Ectodermal cell (in vitro differentiated cells): Measurements from ENCODE around the gene ZNF217.
"Not testable (repeated sequence)": the region's sequence is repeated elsewhere in the genome, so short reads cannot be mapped to it uniquely, and the experiment has no call there.

Experiments
- H3K27ac ChIP-seq: 2 replicates; pipeline ENCODE4 v1.7.0; 2013; ENCODE audit warnings: mild to moderate bottlenecking, low read depth, low read length; ENCODE audit not compliant: insufficient read depth, poor library complexity, severe bottlenecking
- H3K27me3 ChIP-seq: 2 replicates; pipeline ENCODE4 v1.7.0; 2013; ENCODE audit warnings: mild to moderate bottlenecking, low read length; ENCODE audit not compliant: insufficient read depth, control insufficient read depth, poor library complexity, severe bottlenecking
- H3K36me3 ChIP-seq: one replicate; pipeline ENCODE4 v1.7.0; 2013; ENCODE audit warnings: low read length; ENCODE audit not compliant: control insufficient read depth, insufficient read depth
- H3K4me1 ChIP-seq: one replicate; pipeline ENCODE4 v1.7.0; 2013; ENCODE audit warnings: low read length; ENCODE audit not compliant: control insufficient read depth, insufficient read depth
- H3K4me3 ChIP-seq: 2 replicates; pipeline ENCODE4 v1.7.0; 2013; ENCODE audit warnings: low read depth, low read length, control low read depth; ENCODE audit not compliant: insufficient read depth
- H3K9me3 ChIP-seq: 2 replicates; pipeline ENCODE4 v1.7.0; 2013; ENCODE audit warnings: mild to moderate bottlenecking, low read length, moderate library complexity; ENCODE audit not compliant: control insufficient read depth
- WGBS, 2 experiments: methylation state at CpG; one replicate each; pipeline ENCODE4 v1.1.7; 2013; ENCODE audit warnings: missing lambda C conversion rate in 2 of 2; 5-methylcytosine and 5-hydroxymethylcytosine counted together

ZNF217 gene

GRCh38 chr20:53597030-53597482 is 3.4 kb upstream of the ZNF217 start:
- peak overlapping the region; percentile 9 for H3K27ac ChIP-seq
- 86 to 88% methylated on average over 3 of the region's 3 CpGs for WGBS, 2 experiments
- no peaks in the 10 kb centered on the region for H3K27me3 ChIP-seq

GRCh38 chr20:53596189-53597001 is 2.8 kb upstream of the ZNF217 start:
- 56 to 61% methylated on average over 9 to 11 of the region's 12 CpGs for WGBS, 2 experiments
- not testable (repeated sequence) for H3K27me3 ChIP-seq, H3K9me3 ChIP-seq, H3K4me3 ChIP-seq, H3K36me3 ChIP-seq
- H3K27ac ChIP-seq, result peak overlapping the region; percentile 36
- peaks cover 12% of the 10 kb centered on the region for H3K4me1 ChIP-seq

More at GRCh38 chr20:53597030-53597482, 3.4 kb upstream of the ZNF217 start:
- Histone ChIP-seq H3K4me1 (peaks cover 12% of the 10 kb centered on the region), H3K9me3 (no peaks in the 10 kb centered on the region), H3K36me3 (no peaks in the 10 kb centered on the region), H3K4me3 (no peak overlapping the region)

- H3K36me3 ChIP-seq, H3K9me3 ChIP-seq, H3K4me3 ChIP-seq, H3K27me3 ChIP-seq, H3K27ac ChIP-seq: not testable (repeated sequence)
- 62% methylated on average over 1 of the region's 3 CpGs; no CpG with 5 or more reads in 1 of the 2 experiments for whole genome bisulfite sequencing, 2 experiments
- peaks cover 12% of the 10 kb centered on the region for H3K4me1 ChIP-seq
These were observed 2.1 kb upstream of the ZNF217 start for GRCh38 chr20:53595742-53596141.

GRCh38 chr20:53595018-53595378 is 1.4 kb upstream of the ZNF217 start:
- WGBS, 2 experiments, result 6 to 13% methylated on average over 7 of the region's 7 CpGs
- H3K27ac ChIP-seq, result no peak overlapping the region
- peaks cover 12% of the 10 kb centered on the region for H3K4me1 ChIP-seq
- H3K27me3 ChIP-seq, result no peaks in the 10 kb centered on the region
- no peaks in the 10 kb centered on the region for H3K36me3 ChIP-seq
- no peaks in the 10 kb centered on the region for H3K9me3 ChIP-seq
- peak overlapping the region; percentile 54 for H3K4me3 ChIP-seq

GRCh38 chr20:53594068-53595017 is 704 bp upstream of the ZNF217 start:
- 1 to 2% methylated on average over 109 to 110 of the region's 110 CpGs for WGBS, 2 experiments
- Histone ChIP-seq H3K9me3 (no peaks in the 10 kb centered on the region), H3K27ac (peak overlapping the region; percentile 90), H3K4me1 (peaks cover 15% of the 10 kb centered on the region), H3K36me3 (no peaks in the 10 kb centered on the region), H3K4me3 (peak overlapping the region; percentile 70), H3K27me3 (no peaks in the 10 kb centered on the region)

- Histone ChIP-seq H3K27ac (peak overlapping the region; percentile 83), H3K27me3 (no peaks in the 10 kb centered on the region), H3K36me3 (no peaks in the 10 kb centered on the region), H3K4me1 (peaks cover 15% of the 10 kb centered on the region), H3K9me3 (no peaks in the 10 kb centered on the region), H3K4me3 (peak overlapping the region; percentile 70)
- 0% methylated on average over 47 of the region's 47 CpGs for WGBS, 2 experiments
These were observed 610 bp downstream of the ZNF217 start for GRCh38 chr20:53592992-53593465.

- not testable (repeated sequence) for H3K9me3 ChIP-seq, H3K36me3 ChIP-seq, H3K27me3 ChIP-seq
- peak overlapping the region; percentile 83 for H3K27ac ChIP-seq
- peaks cover 15% of the 10 kb centered on the region for H3K4me1 ChIP-seq
- WGBS, 2 experiments, result 0% methylated on average over 26 to 27 of the region's 27 CpGs
- peak overlapping the region; percentile 70 for H3K4me3 ChIP-seq
These were observed 1.1 kb downstream of the ZNF217 start for GRCh38 chr20:53592454-53592991.

GRCh38 chr20:53591941-53592441 is 1.6 kb downstream of the ZNF217 start:
- not testable (repeated sequence) for H3K27me3 ChIP-seq, H3K36me3 ChIP-seq, H3K9me3 ChIP-seq
- Histone ChIP-seq H3K4me1 (peaks cover 16% of the 10 kb centered on the region), H3K27ac (peak overlapping the region; percentile 22), H3K4me3 (peak overlapping the region; percentile 70)
- WGBS, 2 experiments, result 0 to 3% methylated on average over 9 of the region's 9 CpGs

- 11 to 15% methylated on average over 4 of the region's 4 CpGs for WGBS, 2 experiments
- H3K9me3 ChIP-seq, H3K36me3 ChIP-seq, H3K27me3 ChIP-seq, H3K27ac ChIP-seq: not testable (repeated sequence)
- H3K4me3 ChIP-seq, result peak overlapping the region; percentile 70
- peaks cover 16% of the 10 kb centered on the region for H3K4me1 ChIP-seq
These were observed 2.4 kb downstream of the ZNF217 start for GRCh38 chr20:53591206-53591741.
